RWPE1 (cell line): ENCODE measurements around the gene AGRN.
"Not testable (repeated sequence)": the region's sequence is repeated elsewhere in the genome, so short reads cannot be mapped to it uniquely, and the experiment has no call there.

ENCODE experiments used
- CTCF ChIA-PET: fragments of 350-600 bp; sonication (Branson Sonifier 250); formaldehyde crosslinking; extraction: SDS; loops from one replicate; lab custom pipeline; 2021; lab: Yijun Ruan, JAX
- POLR2A ChIA-PET: fragments of 400-600 bp; formaldehyde crosslinking; extraction: SDS; loops from one replicate; lab custom pipeline; 2020; ENCODE audit warnings: antibody characterized with exemption; ENCODE audit not compliant: low non-redundant PET; lab: Yijun Ruan, JAX
- DNase-seq: peaks from one replicate; pipeline ENCODE4 v3.0.0; 2012; ENCODE audit warnings: low spot score
- H3K27ac ChIP-seq: fragments of 450-650 bp; 2 replicates; pipeline ENCODE4 v1.5.1; 2017
- TF ChIP-seq, protein P1 (sequence below): fragments of 450-650 bp; conservative IDR thresholded peaks from 2 replicates; pipeline ENCODE4 v1.5.1; 2017; ENCODE audit warnings: low read depth, mild to moderate bottlenecking

The AGRN gene

DNA sequence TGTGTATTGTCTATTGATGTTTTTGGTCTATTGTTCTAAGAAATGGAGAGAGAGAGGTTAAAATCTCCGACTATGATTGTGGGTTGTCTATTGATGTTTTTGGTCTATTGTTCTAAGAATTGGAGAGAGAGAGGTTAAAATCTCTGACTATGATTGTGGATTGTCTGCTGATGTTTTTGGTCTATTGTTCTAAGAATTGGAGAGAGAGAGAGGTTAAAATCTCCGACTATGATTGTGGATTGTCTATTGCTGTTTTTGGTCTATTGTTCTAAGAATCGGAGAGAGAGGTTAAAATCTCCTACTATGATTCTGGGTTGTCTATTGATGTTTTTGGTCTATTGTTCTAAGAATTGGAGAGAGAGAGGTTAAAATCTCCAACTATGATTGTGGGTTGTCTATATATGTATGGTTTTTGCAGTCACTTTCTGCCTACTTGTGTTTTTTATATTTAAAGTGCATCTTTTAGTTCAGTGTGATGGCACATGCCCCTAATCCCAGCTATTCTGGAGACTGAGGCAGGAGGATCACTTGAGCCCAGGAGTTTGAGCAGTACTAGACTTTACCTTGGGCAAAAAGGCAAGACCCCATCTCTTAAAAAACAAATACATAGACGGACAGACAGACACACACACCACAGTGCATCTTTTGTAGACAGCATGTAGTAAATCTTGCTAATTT lies 79.7 kb downstream of the AGRN start:
- no peak for DNase-seq
- H3K27ac ChIP-seq = no peak overlapping the region
- CTCF ChIA-PET = no interaction called here
- TF ChIP-seq, protein P1, sequence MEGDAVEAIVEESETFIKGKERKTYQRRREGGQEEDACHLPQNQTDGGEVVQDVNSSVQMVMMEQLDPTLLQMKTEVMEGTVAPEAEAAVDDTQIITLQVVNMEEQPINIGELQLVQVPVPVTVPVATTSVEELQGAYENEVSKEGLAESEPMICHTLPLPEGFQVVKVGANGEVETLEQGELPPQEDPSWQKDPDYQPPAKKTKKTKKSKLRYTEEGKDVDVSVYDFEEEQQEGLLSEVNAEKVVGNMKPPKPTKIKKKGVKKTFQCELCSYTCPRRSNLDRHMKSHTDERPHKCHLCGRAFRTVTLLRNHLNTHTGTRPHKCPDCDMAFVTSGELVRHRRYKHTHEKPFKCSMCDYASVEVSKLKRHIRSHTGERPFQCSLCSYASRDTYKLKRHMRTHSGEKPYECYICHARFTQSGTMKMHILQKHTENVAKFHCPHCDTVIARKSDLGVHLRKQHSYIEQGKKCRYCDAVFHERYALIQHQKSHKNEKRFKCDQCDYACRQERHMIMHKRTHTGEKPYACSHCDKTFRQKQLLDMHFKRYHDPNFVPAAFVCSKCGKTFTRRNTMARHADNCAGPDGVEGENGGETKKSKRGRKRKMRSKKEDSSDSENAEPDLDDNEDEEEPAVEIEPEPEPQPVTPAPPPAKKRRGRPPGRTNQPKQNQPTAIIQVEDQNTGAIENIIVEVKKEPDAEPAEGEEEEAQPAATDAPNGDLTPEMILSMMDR = no peak
- POLR2A ChIA-PET = no interaction called here

DNA sequence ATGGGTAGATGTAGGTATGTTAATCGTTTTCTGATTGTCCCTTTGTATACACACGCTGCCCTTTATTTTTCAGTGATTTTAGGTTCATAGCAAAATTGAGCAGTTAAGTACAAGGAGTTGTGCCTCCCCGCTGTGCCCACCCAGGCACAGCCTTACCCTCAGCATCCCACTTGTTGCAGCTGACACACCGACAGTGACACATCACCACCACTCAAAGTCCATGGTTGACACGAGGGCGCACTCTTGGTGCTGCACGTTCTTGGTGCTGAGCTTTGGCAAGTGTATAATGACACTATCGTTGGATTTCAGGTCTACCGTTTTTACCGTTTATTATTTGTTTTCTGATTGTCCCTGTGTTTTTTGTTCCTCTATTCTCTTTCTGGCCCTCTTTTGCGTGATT lies 80.4 kb downstream of the AGRN start:
- ChIA-PET POLR2A (no interaction called here), CTCF (no interaction called here)
- H3K27ac ChIP-seq = no peak overlapping the region
- TF ChIP-seq, protein P1 = no peak
- no peak for DNase-seq

DNA sequence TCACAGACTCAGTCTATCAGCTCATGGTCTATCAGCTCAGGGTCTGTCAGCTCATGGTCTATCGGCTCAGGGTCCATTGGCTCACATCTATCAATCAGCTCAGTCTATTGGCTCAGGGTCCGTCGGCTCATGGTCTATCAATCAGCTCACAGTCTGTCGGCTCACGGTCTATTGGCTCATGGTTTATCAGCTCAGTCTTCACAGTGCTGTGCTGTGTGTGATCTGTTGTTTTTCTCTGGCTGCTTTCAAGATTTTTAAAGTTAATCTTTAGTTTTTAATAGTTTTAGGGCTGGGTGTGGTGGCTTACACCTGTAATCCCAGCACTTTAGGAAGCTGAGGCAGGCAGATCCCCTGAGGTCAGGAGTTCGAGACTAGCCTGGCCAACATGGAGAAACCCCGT lies 81.6 kb downstream of the AGRN start:
- CTCF ChIA-PET = no interaction called here
- POLR2A ChIA-PET = no interaction called here
- TF ChIP-seq, protein P1 = no peak
- DNase-seq = no peak
- no peak overlapping the region for H3K27ac ChIP-seq

DNA sequence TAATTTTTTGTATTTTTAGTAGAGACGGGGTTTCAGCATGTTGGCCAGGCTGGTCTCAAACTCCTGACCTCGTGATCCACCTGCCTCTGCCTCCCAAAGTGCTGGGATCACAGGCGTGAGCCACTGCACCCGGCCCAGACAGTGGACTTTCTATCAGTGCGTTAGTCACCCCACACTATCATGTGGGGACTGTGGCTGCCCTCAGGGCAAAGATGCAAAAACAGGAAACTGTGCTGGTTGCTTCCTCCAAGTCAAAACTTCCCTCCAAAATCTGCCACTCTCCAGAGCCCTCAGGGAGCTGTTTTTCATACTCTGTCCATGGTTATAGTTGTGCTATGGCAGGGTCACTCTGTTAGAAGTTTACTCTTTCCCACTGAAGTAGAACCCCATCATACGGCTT lies 84.2 kb downstream of the AGRN start:
- CTCF ChIA-PET, POLR2A ChIA-PET, DNase-seq: not testable (repeated sequence)
- H3K27ac ChIP-seq = peak overlapping the region; percentile 9; the same call in 1 of the 2 replicates
